ENCODE measurements around the gene CSRNP2.
A peak's percentile ranks its signal among the peaks of the same experiment; 100 is the strongest.
"Not testable (repeated sequence)": the region's sequence is repeated elsewhere in the genome, so short reads cannot be mapped to it uniquely, and the experiment has no call there.

CSRNP2 gene, protein sequence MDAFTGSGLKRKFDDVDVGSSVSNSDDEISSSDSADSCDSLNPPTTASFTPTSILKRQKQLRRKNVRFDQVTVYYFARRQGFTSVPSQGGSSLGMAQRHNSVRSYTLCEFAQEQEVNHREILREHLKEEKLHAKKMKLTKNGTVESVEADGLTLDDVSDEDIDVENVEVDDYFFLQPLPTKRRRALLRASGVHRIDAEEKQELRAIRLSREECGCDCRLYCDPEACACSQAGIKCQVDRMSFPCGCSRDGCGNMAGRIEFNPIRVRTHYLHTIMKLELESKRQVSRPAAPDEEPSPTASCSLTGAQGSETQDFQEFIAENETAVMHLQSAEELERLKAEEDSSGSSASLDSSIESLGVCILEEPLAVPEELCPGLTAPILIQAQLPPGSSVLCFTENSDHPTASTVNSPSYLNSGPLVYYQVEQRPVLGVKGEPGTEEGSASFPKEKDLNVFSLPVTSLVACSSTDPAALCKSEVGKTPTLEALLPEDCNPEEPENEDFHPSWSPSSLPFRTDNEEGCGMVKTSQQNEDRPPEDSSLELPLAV

DNA sequence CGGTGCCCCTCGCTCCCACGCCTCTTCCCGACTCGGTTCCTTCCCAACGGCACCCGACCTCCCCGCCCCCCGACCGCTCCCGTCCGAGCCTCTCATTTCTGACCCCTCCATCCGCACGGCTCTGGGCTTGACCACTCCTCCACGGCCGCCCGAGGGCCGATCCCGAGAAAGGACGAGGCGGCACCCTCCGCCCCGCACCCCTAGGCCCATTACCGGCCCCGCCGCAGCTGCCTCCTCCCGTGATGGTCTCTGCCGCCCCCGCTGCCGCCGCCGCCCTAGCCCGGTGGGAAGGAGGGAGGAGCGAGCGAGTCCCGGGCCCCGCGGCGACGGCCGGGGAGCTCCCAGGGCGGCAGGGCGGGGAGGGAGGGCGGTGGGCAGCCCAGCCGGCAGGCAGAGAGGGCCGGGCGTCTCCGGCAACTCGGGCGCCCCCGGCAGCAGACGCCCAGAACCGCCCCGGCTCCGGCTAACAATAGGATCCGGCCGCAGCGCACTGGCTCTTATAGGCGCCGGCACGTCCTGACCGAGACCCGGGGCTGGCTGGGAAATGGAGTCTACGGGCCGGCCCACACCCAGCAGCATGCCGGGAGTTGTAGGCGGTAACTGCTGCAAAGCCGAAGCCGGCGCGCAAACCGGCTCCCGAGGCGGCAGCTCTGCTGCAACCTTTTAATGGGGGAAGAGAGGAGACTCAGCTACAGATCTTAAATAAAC lies at the start of gene CSRNP2:
TSS of gene CSRNP2 (minus strand) at position 471 of the 708 bp plus-strand sequence. CDS start 7,035 bp downstream, outside the sequence.
- peak; percentile 83 to 91 for DNase-seq

GRCh38 chr12:51132693-51133092 lies 49.3 kb upstream of the CSRNP2 start:
- DNase-seq = no peak

DNA sequence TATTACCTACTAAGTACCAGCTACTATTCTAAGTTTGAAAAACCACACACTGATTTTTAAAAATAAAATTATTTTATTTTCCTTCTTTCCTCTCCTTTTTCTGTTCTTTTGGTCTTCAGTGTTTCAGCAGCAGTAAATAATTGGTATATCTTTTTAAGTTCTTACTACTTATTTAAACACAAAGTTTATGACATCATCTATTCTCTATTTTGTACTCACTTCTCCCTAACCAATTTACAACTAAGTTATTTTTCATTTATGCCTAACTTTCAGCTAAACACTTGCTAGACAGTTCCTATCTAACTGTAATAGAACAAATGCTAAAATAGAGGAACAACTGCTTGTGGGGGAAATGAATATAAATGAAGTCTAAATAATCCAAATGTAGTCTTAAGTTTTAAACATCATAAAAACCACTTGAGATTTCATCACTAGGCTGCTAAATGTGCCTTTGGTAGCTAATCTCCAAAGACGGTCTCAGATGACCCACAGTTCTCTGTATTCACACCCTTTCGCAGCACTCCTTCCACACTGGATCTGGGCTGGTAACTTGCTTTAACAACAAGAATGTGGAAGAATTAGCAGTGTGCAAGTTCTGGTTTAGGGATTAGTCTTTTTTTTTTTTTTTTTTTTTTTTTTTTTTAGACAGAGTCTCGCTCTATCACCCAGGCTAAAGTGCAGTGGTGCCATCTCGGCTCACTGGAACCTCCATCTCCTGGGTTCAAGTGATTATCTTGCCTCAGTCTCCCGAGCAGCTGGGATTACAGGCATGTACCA lies 48.5 kb upstream of the CSRNP2 start:
- no peak for DNase-seq

- no peak for DNase-seq
These were observed 45.5 kb upstream of the CSRNP2 start for GRCh38 chr12:51128919-51129318.

DNA sequence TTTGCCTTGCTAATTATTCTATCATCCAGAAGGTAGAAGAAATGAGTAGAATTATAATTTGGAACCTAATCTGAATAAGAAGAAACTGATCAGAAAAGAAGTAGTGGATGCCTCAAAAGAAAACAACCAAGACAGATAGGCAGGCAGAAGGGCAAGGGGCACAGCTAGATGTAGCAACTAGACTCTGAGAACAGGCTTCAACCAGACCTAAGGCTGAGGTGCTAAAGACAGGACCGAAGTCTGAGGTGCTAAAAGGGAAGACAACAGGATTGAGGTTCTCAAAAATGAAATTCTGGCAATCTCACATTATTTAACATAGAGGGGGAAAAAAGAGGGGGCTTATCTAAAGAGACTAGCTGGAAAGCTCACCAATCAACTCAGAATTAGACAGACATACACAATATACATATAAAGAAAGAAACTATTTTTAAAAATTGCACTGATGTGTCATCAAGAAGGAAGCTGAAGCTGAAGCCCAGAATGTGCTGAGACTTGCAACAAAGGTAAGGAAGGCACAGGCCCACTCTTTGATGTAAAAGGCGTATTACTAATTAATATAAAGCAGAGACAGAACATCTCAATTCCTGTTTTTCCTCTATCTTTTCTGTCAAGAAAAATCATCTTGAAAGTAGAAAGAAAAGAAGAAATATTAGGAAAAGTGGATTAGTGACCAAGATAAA lies 43.8 kb upstream of the CSRNP2 start:
- no peak for DNase-seq

DNA sequence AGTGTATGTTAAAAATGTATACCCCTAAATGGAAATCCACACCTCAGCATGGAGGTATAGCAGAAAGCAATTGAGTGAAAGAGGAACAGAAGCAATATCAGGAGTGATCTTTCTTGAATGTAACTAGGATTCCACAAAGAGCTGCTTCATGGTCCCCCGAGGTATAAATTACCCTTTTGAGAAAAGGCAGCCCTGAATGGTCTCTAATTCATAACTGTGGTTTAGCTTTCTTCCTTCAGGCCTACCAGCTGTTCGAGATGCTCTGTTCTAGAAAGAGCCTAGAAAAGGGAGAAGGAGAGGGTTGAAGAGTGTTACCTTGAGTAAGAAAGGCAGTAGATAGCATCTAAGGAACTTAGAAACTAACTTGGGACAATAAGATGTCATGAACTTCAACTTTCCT lies 42.9 kb upstream of the CSRNP2 start:
- DNase-seq = no peak

GRCh38 chr12:51124504-51124903 lies 41.1 kb upstream of the CSRNP2 start:
- no peak for DNase-seq

DNA sequence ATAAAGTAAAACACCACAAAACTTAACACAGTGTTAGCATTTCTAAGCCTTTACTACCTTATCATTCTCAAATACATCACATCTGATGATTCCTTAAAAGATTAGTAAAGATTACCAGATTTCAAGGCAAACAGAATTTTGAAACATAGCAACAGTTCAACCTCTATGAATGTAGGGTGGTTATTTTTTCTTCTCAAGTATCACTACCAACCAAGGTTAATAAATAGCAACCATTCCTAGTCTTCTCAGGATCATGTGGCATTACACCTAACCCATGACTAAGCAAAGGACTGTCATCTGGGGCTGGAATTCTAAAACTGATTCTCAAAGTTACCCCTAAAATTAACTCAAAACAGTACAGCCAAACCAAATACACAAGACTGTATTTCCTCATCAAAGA lies 39.4 kb upstream of the CSRNP2 start:
- no peak for DNase-seq

DNA sequence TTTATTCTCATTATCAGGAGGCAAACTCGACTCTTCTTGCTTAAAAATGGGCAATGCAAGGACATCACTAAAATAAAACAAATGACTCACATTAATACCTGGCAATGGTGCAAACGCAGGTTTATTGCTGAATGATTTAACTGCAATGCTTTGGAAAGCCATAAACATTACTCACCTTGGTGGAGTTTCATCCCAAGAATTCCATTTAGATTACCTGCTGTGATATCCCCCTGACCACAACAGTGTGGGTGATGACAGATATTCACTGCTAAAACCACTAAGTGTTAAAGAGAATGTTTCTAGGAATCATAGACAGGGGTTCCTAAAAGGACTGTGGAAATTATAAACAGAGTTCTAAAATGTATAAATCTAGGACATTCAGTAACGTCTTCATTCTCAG lies 35.3 kb upstream of the CSRNP2 start:
- no peak for DNase-seq

DNA sequence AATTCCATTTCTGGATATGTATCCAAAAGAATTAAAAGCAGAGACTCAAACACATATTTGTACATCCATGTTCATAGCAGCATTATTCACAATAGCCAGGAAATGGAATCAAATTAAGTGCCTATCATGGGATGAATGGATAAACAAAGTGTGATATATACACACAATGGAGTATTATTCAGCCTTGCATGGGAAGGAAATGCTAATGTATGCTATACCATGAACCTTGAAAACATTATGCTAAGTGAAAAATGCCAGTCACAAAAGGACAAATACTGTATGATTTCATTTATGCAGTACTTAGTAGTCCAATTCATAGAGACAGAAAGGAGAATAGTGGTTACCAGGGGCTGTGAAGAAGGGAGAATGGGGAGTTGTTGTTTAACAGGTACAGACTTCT lies 32.1 kb upstream of the CSRNP2 start:
- no peak for DNase-seq

DNA sequence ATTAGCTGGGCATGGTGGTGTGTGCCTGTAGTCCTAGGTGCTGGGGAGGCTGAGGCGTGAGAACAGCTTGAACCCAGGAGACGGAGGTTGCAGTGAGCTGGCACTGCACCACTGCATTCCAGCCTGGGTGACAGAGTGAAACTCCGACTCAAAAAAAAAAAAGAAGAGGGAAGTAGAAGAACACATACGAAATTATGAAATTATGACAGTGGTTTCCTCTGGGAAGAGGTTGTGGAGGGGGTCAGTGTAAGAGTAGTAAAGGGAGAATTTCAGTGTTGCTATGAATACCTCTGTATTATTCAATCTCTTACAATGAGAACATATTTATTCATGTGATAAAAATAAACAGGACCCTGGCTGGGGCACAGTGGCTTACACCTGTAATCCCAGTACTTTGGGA lies 24.7 kb upstream of the CSRNP2 start:
- no peak for DNase-seq

- no peak for DNase-seq
These were observed 20.6 kb upstream of the CSRNP2 start for GRCh38 chr12:51103977-51104376.

- no peak for DNase-seq
These were observed 15.2 kb upstream of the CSRNP2 start for GRCh38 chr12:51098611-51099010.

DNA sequence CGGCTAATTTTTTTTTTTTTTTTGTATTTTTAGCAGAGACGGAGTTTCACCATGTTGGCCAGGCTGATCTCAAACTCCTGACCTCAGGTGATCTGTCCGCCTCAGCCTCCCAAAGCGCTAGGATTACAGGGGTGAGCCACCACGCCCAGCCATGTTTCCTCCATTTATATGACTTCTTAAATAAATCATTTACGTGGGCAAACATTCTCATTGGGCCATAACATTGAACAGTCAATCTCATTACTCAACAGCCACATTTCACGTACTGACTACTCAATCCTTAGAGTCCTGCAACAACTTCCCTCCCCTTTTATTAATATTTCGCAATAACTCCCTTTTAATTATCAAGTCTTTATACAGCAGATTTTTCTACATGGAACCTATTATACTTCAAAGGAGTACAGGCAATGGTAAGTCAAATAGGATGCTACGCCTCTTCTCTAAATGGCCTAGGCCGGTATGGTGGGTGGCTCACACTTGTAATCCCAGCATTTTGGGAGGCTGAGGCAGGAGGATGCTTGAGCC lies 7.4 kb upstream of the CSRNP2 start:
- DNase-seq = no peak

DNA sequence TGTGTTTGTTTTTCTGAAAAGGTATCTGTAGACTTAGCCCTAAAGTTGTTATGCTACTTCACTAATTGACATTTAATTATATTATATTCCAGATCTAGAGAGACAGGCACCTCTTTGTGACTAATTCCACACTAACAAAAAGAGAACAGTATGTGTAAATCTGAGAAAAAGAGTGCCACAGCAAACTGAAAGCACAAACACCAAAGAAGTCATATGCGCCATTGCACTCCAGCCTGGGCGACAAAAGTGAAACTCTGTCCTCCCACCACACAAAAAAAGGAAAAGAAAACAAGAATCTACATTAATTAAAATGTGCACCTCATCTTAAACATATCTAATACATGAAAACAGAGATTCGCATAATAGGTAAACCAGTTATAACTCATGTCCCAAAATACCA lies 4.4 kb upstream of the CSRNP2 start:
- no peak for DNase-seq

DNA sequence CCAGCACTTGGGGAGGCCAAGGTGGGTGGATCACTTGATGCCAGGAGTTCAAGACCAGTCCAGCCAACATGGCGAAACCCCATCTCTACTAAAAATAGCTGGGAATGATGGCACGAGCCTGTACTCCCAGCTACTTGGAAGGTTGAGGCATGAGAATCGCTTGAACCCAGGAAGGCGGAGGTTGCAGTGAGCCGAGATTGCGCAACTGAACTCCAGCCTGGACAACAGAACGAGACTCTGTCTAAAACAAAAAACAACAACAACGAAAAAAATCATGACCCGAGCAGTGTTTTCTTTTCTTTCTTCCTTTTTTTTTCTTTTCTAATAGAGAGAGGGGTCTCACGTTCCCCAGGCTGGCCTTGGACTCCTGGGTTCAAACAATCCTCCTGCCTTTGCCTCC lies 3.5 kb upstream of the CSRNP2 start:
- no peak for DNase-seq

GRCh38 chr12:51085757-51086156 lies 2.4 kb upstream of the CSRNP2 start:
- peak in 1 of 2 donors; percentile 4 for DNase-seq

DNA sequence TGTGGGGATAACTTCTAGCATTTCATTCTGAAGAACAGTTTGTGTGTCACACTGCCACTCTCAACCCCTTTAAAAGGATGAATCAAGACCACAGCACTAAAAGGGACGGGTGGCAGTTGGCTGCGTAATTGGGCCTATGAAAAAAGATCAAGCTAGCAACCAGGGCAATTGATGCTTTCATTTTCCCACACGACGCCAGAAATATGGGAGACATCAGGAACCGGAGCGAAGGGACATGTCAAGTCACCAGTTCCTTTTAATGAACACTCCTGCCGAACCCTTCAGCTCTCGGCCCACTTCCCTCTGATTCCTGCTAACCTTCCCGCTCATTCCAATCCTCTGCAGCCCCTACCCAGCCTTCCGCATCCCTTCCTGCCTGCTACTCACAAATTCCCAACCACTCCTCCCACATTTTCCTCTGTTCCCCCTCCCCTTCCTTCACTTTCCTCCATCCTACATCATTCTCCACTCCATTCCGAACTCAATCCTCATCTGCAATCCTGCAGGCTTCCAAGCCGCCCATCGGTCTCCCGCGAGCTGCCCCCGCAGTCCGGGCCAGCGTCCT lies 753 bp downstream of the CSRNP2 start:
- DNase-seq = peak; percentile 4 to 27

GRCh38 chr12:51081421-51081820 lies 2.0 kb downstream of the CSRNP2 start:
- no peak for DNase-seq

GRCh38 chr12:51080136-51080535 lies 3.3 kb downstream of the CSRNP2 start:
- no peak for DNase-seq

GRCh38 chr12:51078866-51079265 lies 4.5 kb downstream of the CSRNP2 start:
- not testable (repeated sequence) for DNase-seq

DNA sequence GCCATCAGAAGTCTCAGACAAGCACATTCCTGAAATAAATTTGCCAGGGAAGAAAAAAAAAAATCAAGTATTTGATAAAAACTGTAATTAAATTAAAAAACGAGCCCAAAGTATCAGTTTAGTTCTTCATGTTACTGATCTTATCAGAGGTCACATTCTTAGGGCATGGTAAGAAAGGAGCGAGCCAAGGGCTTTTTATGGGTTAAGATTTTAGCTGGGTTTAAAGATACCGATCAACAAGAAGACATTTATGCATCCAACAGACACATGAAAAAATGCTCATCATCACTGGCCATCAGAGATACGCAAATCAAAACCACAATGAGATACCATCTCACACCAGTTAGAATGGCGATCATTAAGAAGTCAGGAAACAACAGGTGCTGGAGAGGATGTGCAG lies 5.0 kb downstream of the CSRNP2 start:
- not testable (repeated sequence) for DNase-seq
